ENCODE data around the gene MED1.

MED1 gene

DNA sequence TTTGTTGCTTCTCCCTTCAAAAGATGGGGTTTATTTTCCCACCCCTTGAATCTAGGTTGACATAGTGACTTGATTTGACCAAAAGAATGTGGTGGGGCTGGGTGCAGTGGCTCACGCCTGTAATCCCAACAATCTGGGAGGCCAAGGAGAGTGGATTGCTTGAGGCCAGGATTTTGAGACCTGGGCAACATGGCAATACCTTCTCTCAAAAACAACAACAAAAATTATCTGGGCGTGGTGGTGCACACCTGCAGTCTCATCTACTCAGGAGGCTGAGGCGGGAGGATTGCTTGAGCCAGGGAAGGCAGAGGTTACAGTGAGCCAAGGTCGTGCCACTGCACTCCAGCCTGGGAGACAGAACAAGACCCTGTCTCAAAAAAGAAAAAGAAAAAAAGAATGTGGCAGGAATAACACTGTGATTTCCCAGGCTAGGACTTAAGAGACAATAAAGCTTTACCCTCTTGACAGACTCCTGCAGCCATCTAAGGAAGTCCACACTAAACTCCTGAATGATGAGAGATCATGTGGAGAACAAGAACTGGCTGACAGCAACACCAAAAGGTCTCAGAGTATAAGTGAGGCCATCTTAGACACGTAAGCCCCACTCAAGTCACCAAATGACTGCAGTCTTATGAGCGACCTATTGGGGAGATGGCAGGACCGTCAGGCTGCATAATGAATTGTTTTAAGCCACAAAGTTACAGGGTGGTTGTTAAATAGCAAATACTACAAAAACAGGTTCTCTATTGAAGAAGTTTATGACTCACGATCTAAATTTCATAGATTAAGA, 86.6 kb downstream of the MED1 start:
- no peak for DNase-seq (ENCODE audit: low read depth in 2 of 3, low spot score in 2 of 3)

DNA sequence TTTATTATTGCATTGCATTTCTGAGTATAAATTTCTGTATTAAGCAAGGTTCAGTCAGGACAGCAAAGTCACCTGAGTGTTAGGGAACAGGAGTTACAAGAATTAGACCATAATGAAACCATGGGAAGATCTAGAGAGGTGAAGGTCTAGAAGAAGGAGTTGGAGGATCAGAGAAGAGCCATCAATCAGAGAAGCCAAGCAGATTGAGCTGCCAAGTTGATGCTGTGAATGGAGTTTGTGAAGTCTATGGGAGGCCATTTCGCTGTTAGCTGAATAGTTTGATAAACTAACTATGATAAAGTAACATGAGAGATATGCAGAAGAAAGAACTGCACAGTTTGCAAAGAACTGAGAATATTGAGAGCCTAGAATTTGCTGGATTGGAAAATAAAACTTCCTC, 90.0 kb downstream of the MED1 start:
- no peak for DNase-seq (ENCODE audit: low read depth in 2 of 3, low spot score in 2 of 3)

DNA sequence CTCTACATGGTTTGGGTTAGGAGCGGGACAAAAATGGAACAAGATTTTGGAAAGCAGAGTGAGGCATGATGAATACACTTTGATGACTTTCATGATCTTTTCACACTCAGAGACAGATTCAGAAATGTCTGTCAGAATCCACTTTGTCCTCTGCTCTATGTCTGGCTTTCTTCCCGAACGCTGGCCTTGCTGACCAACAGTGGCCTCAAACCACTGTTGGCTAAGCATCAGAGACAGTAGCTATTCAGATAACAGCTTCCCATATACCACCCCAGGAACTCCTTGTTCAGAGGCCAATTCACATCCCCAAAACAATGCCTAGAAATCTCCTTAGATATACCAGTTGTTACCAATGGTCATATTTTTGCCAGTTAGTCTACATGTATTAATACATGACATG, 90.5 kb downstream of the MED1 start:
- DNase-seq (ENCODE audit: low read depth in 2 of 3, low spot score in 2 of 3) = no peak

DNA sequence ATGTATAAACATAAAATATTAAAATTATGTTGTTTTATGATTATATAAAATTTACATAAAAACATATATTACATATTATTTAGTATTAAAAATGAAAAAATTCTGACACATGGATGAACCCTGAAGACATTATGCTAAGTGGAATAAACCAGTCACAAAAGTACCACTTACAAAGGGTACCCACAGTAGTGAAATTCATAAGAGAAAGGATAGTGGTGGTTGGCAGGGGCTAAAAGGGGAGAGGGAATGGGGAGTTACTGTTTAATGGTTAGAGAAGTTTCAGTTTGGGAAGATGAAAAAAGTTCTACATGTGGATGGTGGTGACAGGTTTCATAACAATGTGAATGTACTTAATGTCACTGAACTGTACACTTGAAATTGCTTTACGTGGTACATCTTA, 91.1 kb downstream of the MED1 start:
- no peak for DNase-seq (ENCODE audit: low read depth in 2 of 3, low spot score in 2 of 3)

DNA sequence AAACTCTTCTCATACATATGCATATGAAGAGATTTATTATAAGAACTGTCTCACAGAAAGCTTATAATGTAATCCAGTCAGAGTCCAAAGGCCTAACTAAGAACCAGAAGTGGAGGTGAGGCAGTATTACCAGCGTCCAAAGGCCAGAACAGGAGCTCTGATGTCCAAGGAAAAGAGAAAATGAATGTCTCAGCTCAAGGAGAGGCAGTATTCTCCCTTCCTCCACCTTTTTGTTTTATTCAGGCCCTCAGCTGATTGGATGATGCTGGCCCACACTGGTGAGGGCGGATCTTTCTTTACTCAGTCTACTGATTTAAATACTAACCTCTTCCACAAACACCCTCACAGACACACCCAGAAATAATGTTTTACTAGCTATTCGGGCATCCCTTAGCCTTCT, 93.1 kb downstream of the MED1 start:
- no peak for DNase-seq (ENCODE audit: low read depth in 2 of 3, low spot score in 2 of 3)

DNA sequence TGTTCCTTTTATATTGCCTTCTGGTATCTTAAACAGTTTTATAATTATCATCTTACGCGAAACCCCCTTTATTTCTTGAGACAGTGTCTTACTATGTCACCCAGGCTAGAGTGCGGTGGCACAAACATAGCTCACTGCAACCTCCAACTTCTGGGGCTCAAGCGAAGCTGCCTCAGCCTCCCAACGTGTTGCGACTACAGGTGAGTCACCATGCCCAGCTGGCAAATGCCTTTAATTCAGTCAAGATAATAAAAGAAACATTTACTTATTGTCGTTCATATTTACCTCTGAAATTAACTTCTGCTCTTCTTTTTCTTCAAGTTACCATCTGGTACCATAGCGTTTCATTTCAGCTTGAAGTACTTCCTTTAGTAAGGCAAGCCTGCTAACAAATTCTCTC, 93.6 kb downstream of the MED1 start:
- no peak for DNase-seq (ENCODE audit: low read depth in 2 of 3, low spot score in 2 of 3)
